ENCODE measurements around the gene CHRNA9.

CHRNA9 gene

GRCh38 chr4:40308528-40309122 lies 26.5 kb upstream of the CHRNA9 start:
- no peak for DNase-seq (ENCODE audit: low spot score)

DNA sequence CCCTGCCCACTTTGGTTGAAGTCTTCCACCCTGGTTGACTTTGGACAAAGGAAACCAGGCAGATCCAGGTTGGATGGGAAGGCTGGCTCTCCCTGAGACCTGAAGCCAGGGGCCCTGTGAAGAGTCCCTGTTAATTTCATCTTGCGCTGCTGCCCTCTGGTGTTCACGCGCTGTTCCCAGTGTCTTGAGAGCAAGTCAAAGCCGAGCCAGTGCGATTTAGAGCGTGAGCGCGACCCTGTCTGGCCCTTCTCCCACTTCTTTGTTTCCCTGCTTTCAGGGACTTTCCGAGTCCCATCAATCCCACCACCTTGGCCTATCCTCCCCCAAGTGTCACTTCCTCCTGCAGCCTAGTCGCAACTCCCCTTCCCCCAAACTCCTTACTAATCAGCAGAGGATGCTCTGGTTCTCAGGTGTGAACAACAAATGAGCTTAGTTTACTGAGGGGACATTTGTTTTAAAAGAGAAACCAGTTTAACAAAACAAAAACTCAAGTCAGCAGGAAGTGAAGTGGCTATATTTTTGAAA lies 25.8 kb upstream of the CHRNA9 start:
- peak; percentile 74 for DNase-seq (ENCODE audit: low spot score)

DNA sequence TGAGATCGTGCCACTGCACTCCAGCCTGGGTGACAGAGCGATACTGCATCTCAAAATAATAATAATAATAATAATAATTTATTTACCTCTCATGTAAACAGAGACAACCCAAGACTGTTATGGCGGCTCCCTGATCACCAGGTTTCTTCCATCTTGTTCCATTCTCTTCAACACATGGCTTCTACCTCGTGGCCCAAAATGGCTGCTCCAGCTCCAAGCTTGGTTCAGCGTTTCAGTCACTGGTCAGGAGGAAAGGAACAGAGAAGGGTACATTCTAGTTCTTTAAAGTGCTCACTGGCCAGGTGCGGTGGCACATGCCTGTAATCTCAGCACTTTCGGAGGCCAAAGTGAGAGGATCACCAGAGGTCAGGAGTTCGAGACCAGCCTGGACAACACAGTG lies 24.9 kb upstream of the CHRNA9 start:
- DNase-seq (ENCODE audit: low spot score) = no peak

DNA sequence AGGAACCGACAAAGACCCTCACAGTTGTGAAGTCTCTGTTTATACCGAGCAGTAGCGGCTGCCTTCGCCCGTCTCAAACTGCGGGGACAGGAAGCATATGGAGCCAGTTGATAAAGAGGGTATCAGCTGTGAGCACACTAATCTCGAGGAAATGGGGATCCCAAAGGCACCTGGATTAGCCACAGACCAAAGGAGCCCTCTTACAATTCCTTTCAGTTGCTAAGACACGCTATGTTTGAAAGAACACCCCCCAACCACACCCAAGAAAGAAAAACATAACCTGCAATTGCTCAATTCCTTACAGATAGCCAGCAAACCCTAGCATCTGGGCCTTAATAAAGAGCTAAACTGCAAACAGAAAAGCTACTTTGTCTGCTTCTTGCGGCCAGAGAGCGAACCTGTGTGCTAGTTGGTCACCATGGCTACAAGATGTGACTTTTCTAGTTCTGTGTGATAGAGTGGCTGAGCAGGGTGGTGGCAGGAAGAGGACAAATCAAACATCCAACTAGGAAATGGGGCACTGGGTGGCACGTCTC lies 23.3 kb upstream of the CHRNA9 start:
- no peak for DNase-seq (ENCODE audit: low spot score)

DNA sequence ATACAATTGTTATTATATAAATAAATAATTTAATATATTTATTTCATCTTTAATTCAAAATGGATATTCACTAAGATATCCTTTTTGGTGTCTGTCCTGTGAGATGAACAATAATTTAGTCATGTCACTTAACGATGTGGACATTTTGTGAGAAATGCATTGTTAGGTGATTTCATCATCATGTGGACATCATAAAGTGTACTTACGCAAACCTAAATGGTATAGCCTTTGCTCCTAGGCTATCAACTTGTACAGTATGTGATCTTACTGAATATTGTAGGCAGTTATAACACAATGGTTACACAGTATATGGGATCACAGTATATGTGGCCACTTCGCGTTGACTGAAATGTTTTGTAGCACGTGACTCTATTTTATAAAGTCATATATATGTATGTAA lies 20.2 kb upstream of the CHRNA9 start:
- DNase-seq (ENCODE audit: low spot score) = no peak

- no peak for DNase-seq (ENCODE audit: low spot score)
Observed at GRCh38 chr4:40316333-40316781, 18.8 kb upstream of the CHRNA9 start.

- peak; percentile 51 for DNase-seq (ENCODE audit: low spot score)
Observed at GRCh38 chr4:40316782-40317635, 18.1 kb upstream of the CHRNA9 start.

- no peak for DNase-seq (ENCODE audit: low spot score)
Observed at GRCh38 chr4:40317916-40318658, 17.0 kb upstream of the CHRNA9 start.

- DNase-seq (ENCODE audit: low spot score) = no peak
Observed at GRCh38 chr4:40321574-40322275, 13.4 kb upstream of the CHRNA9 start.

DNA sequence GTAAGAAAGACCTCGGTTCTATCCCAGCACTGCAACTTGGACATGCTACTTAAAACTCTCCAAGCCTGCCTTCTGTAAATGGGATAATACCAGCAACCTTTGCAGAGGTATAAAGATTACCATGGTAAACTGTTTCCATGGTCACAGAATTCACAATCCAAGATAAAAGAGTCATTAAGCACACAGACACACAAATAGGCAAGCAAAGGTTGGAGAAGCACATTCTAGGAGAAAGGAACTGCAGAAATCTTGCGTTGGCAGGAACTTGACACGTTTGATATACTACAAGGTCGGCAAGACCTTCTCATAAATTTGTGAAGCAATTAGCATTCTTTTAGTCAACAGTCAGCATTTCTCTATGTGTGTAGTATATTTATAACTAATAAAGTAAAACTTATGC lies 12.3 kb upstream of the CHRNA9 start:
- no peak for DNase-seq (ENCODE audit: low spot score)

- DNase-seq (ENCODE audit: low spot score) = no peak
Observed at GRCh38 chr4:40323866-40324265, 11.3 kb upstream of the CHRNA9 start.

- no peak for DNase-seq (ENCODE audit: low spot score)
Observed at GRCh38 chr4:40325406-40326019, 9.6 kb upstream of the CHRNA9 start.

GRCh38 chr4:40327340-40327739 lies 7.8 kb upstream of the CHRNA9 start:
- DNase-seq (ENCODE audit: low spot score) = peak; percentile 41

DNA sequence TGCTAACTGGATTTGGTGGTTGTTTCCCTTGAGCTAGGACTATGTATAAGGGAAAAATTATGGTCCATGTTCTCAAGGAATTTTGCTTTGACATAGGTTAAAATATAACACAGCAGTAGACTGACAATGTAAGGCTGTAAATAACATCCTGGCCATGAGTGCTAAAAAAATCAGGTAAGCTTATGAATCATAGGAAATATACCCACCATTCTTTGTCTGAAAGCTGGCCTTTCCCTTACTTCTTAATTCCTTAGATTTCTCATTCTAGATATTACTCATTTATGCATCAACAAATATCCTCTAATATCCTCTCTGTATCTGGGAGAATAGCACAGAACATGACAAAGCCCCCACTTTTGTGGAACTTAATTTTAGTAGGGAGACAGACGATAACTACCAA lies 6.8 kb upstream of the CHRNA9 start:
- DNase-seq (ENCODE audit: low spot score) = no peak

DNA sequence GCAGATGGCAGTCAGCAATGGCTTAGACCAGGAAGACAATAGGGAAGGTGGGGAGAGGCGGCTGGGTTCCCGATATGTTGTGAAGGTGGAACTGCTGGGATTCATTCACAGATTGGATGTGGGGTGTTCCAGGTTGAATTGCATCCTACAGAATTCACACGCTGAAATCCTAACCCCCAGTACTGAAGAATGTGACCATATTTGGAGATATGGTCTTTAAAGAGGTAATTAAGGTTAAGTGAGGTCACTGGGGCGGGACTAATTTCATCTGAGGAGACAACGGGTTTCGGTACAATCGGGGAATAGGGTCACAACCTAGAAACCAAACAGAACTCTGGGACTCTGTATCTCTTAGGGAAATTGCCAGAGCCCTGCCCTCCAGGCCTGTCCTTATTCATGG lies 5.3 kb upstream of the CHRNA9 start:
- no peak for DNase-seq (ENCODE audit: low spot score)

DNA sequence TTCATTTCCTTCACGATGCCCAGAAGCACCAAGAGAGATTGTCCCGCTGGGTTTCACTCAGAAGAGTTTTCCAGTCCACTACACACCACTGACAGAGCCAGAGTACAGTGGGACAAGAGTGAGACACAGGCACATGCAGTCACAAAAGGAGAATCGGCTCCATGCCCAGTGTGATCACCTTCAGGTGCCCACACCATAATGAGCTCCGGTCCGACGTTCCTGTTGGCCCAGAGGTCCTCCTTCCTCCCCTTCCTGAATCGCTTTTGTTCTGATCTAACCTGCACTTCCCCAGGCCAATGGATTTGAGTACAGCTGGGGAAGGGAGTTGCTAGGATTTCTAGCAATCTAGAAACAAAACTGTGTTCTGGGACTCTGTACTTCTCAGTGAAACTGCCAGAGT lies 4.6 kb upstream of the CHRNA9 start:
- no peak for DNase-seq (ENCODE audit: low spot score)

- no peak for DNase-seq (ENCODE audit: low spot score)
Observed at GRCh38 chr4:40331101-40331745, 3.9 kb upstream of the CHRNA9 start.

- no peak for DNase-seq (ENCODE audit: low spot score)
Observed at GRCh38 chr4:40331961-40332360, 3.2 kb upstream of the CHRNA9 start.

DNA sequence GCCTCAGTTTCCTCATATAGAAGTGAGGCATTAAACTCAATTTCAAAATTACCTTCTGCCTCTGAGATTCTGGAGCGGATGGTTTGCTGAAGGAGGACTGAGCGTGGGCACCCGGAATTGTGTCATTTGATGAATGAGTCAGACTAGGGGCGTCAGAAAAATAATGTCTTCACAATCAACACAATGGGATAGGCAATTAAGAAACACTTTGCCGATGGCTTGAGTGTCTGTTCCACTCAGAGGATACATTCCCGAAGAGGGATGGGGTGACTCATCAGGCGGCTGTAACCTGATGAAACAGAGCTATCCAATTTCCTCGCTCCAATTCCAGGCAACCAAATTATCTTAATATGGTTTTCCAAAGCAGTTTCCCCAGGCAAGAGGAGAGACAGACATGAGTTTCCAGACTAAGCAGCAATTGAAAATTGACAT lies 1.2 kb upstream of the CHRNA9 start:
- no peak for DNase-seq (ENCODE audit: low spot score)

- no peak for DNase-seq (ENCODE audit: low spot score)
Observed at GRCh38 chr4:40335525-40335894, 377 bp downstream of the CHRNA9 start.

GRCh38 chr4:40337051-40337450 lies 1.9 kb downstream of the CHRNA9 start:
- DNase-seq (ENCODE audit: low spot score) = no peak

Data from globus pallidus (tissue), 1 donor.